ENCODE data around the gene MAB21L3.

The MAB21L3 gene

DNA sequence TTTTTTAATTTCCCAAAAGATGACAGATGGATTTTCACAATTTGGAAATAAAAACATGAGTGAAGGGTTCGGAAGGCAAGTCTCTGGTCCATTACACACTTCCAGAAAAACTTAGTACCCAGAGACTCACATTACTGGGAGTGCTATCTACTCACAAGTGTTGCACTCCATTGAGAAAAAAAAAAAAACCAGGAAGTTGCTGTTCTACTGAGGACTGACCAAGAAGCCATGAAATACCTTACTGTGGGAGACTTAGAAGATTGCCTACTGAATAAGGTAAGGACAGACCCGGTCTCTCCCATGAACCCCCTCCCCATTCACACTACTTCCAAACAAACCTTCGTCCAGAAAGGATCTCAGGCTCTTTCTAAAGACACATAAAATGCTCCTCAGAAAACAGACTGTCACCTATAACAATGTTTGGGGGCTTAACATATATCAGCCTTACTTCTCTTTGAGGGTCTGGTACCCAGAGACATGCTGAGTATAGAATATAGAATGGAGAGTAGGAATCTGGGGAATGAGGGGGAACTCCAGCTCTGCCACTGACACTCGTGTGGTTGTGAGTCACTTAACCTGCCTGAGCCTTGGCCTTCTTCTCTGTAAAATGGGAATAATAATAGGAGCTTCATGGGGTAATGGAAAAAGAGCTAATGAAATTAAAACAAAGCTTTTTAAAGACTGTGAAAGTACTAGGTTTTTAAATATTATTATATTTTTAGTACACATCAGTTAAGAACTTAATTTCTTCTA, 1.4 kb downstream of the MAB21L3 start:
- no peak for DNase-seq

DNA sequence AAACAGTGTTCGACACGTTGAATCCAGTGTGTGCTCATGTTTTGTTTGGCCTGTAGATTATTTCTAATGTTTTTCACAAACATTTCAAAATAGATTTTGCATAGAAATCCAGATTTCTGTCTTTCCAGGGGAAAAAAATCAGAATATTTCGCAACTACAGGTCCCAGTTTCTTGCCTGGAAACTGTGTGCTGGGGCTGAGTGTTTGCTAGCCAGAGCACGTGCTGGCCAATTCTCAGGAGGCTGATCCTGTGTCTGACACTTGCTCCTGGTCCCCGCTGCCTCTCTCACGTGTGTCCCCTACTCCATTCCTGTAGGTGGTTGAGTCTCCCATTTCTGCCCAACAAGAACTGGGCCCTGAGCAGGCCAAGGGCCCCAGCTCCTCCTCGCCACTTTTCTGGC, 2.4 kb downstream of the MAB21L3 start:
- no peak for DNase-seq

GRCh38 chr1:116115476-116116439, 4.6 kb downstream of the MAB21L3 start:
- no peak for DNase-seq

DNA sequence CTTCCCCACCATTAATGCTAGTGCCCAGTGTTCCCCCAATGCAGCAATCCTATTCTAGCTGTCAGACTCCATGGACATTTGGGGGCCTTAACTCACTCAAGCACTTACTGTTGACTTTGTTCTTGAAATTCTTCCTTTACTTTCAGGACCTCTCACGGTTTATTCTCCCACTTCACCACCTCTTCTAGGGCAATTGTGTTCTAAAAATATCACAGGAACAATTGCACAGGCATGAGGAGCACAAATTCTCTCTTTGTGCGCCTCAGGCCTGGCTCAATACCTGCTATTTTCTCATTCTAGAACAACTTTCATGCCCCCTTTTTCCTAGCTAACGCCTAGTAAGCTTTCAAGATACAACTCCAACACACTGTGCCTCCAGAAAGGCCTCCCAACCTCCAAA, 7.3 kb downstream of the MAB21L3 start:
- no peak for DNase-seq

GRCh38 chr1:116119876-116120275, 8.7 kb downstream of the MAB21L3 start:
- DNase-seq: no peak

GRCh38 chr1:116122955-116123757, 12.0 kb downstream of the MAB21L3 start:
- DNase-seq: no peak

GRCh38 chr1:116123837-116124533, 12.8 kb downstream of the MAB21L3 start:
- no peak for DNase-seq

- no peak for DNase-seq
Observed at GRCh38 chr1:116125758-116126157, 14.6 kb downstream of the MAB21L3 start.

DNA sequence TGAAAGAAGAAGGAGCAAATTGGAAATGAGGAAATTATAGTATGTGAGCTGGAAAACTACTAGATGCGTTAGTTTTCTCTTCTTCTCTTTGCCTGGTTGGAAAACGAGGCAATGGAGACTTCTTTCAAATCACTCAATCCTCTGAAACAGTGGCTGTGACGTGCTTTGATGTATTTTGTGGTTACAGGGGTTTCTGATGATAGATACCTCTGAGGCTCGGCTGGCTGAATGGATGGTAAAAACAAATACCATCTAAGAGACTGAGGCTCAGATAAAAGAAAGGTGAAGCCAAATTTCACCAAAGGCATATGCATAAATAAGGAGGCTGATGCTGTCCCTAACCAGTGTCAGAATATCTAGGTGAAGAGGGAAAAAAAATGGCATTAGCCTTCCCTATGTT, 15.1 kb downstream of the MAB21L3 start:
- DNase-seq: no peak

- DNase-seq: no peak
Observed at GRCh38 chr1:116127123-116127847, 16.1 kb downstream of the MAB21L3 start.

DNA sequence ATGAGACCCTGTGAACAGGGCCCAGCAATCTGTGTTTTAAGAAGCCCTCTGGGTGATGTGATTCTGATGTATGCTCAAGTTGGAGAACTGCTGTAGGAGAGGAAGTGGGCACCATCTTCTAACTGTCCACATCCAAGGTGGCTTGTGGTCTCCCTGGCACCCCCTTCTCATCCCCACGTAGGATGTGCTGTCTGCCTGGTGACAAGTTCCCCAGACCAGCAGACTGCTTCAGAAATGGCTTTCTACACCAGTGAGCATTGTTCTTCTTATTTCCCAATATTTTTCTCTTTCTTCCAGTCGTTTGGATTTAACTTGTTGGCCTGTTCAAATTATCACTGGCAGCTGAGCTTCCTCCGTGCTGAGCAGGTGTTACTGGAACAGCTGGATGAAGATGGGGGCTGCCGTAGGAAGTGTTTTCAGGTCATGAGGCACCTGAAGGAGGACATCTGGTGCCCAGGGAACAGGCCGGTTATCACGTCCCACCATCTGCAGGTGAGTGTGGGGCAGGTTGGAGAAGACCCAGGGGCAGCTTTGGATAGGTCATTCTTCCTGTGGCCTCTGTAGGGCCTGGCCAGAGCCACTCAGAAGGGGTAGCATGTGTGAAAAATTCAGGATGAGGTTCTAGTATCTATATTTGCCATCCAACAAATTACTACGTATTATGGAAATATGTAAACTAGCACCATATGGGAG, 16.8 kb downstream of the MAB21L3 start:
- no peak for DNase-seq

GRCh38 chr1:116128664-116129063, 17.5 kb downstream of the MAB21L3 start:
- peak in 1 of 2 donors; percentile 34 for DNase-seq

DNA sequence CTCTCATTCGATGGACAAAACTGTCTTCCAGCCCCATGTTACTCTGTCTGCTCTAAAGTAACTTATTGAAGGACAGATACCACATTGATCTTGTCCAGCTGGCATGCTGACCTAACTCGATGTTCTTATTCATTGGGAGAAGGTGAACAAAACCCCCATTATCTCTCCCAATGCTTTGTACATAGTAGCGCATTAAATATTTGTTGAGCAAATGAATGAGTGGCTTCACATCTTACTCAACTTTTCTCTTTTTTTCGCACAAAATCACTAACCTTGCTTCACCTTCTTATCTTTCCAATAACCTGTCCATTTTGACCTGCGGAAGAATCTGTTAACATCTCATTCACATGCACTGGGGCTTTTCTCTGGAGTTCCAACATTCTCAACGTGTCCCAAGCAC, 18.3 kb downstream of the MAB21L3 start:
- DNase-seq: no peak

- no peak for DNase-seq
Observed at GRCh38 chr1:116130356-116130755, 19.2 kb downstream of the MAB21L3 start.

DNA sequence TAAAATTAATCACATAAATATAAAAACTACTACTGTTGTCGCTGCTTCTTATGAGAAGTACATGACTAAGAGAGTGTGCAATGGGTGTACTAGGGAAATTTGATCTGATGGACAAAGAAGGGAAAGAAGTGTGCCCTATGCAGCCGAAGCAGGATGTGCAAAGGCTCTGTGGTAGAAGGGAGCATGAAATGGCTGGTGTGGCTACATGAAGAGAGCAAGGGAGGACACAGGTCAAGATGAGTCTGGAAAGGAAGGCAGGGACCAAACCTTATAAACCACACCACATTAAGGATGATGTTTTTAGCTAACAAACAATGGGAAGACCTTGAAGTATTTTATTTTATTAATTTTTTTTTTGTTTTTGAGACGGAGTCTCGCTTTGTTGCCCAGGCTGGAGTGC, 20.0 kb downstream of the MAB21L3 start:
- no peak for DNase-seq

DNA sequence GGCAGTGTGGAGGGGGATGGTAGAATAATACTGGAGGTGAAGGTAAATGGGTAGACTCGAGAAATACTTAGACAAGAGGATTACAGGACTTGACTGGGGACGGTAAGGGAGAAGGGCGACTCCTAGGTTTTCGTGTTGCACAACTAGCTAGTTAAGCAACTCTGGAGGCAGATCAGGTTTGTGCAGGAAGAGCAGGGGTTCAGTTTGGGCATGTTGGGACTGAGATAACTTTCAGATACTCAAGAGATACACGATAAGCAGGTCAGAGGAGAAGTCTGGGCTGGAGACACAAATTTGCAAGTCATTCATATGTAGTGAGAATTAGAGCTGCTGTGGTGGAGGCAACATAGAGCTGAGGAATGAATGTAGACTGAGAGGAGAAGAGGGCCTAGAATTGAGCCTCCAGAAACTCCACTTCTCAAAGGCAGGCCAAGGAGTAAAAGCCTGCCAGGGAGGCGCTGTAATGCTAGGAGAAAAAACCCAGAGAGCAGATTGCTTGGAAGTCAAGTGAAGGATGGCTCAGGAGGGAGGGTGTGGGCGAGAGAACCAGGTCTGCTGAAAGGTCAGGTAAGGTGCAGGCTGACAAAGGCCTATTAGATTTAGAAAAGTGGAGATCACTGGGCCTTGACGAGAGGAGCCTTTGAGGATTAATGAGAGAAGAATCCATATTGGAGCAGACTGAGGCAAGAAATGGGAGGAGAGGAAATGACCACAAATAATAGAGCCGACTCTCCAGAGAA, 20.8 kb downstream of the MAB21L3 start:
- no peak for DNase-seq

GRCh38 chr1:116133696-116134475, 22.7 kb downstream of the MAB21L3 start:
- no peak for DNase-seq

DNA sequence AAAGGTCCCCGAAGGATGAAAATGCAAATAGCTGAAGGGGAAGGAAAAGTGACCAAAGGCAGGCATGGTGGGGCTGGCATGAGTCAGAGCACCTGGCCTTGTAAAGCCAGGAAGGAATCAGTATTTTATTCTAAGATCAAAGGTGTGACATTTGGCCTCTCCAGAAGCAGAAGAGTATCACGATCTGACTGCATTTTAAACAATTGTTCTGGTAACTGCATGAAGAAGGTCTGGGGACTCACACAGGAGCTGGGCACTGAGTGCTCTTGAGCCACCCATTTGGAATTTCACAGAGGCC, 23.2 kb downstream of the MAB21L3 start:
- no peak for DNase-seq

GRCh38 chr1:116138277-116138792, 27.1 kb downstream of the MAB21L3 start:
- no peak for DNase-seq

All from stimulated activated CD4-positive, alpha-beta T cell treated with anti-CD3 and anti-CD28 coated beads, Interleukin-2, amount 100 ng/mL, for 48 hours (primary cell).